C1 segment of cervical spinal cord (tissue), 14 donors: Measurements from ENCODE around the gene PRPF6.
"Not testable (repeated sequence)": the region's sequence is repeated elsewhere in the genome, so short reads cannot be mapped to it uniquely, and the experiment has no call there.

Experiments used
- DNase-seq, 14 donors: peaks; one replicate each; lab custom pipeline; 2025; lab: John Stamatoyannopoulos, UW

PRPF6 gene

DNA sequence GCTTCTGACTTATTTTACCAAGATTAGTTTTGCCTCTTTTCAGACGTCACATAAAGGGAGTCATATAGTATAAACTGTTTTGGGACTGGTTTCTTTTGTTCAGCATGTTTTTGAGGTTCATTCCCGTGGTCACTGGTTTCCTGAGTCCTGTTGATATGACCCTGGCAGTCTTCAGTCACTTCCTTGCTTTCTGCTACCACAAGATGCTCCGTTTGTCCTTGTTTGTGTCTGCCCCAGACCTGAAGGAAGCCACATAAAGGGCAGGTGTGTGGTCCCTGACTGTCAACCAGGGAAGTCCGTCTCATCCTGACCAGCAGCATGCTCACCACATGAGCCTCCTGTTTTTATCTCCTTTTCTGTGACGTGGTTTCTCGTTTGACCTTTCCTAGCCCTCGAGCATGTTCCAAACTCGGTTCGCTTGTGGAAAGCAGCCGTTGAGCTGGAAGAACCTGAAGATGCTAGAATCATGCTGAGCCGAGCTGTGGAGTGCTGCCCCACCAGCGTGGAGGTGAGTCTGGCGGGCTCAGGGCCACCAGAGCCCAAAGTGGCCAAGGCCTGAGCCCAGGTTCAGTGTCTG lies 29.0 kb downstream of the PRPF6 start:
- DNase-seq, result no peak

DNA sequence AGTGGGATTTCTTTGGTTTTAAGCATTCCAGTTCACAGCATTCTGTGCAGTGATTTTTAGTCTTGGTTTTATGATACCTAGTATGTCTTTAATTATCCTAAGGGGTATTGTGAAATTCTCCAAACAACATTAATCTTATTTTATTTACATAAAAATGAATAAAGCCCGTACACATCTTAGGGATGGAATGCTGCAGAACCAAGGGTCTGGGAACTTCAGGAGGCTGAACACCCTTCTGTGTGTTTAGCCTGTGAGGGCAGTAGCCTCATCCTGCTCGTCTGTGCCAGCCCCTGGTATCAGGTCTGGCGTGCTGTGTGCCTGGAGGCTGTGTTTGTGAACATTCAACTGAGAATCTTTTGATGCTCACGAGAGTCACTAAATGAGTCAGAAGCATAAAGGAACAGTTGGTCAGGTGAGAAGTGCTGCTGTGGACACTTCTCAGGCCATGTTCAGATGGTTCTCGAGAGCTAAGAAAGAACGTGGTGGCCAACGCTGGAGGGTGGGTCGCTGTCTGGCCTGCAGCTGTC lies 29.8 kb downstream of the PRPF6 start:
- no peak for DNase-seq

DNA sequence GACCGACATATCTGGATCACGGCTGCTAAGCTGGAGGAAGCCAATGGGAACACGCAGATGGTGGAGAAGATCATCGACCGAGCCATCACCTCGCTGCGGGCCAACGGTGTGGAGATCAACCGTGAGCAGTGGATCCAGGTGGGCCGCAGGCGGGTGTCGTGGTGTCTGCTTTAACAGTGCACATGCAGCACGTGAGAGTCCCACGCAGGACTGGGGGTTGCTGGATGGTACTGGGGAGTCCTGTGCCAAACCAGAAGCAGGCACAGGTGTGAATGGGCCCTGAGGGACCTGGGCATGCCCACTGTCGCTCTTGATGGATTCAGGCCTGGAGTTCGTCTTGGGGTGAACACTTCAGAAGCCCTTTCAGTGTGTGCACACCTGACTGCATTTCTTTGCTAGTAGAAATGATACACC lies 30.4 kb downstream of the PRPF6 start:
- DNase-seq, result no peak

DNA sequence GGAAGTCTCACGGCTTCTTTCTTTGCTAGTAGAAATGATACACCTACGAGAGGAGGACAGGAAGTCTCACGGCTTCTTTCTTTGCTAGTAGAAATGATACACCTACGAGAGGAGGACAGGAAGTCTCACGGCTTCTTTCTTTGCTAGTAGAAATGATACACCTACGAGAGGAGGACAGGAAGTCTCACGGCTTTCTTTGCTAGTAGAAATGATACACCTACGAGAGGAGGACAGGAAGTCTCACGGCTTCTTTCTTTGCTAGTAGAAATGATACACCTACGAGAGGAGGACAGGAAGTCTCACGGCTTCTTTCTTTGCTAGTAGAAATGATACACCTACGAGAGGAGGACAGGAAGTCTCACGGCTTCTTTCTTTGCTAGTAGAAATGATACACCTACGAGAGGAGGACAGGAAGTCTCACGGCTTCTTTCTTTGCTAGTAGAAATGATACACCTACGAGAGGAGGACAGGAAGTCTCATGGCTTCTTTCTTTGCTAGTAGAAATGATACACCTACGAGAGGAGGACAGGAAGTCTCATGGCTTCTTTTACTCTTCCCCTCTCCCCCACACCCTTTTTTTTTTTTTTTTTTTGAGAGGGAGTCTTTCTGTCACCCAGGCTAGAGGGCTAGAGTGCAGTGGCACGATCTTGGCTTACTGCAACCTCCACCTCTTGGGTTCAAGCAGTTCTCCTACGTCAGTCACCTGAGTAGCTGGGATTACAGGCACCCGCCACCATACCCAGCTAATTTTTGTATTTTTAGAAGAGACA lies 31.6 kb downstream of the PRPF6 start:
- not testable (repeated sequence) for DNase-seq

DNA sequence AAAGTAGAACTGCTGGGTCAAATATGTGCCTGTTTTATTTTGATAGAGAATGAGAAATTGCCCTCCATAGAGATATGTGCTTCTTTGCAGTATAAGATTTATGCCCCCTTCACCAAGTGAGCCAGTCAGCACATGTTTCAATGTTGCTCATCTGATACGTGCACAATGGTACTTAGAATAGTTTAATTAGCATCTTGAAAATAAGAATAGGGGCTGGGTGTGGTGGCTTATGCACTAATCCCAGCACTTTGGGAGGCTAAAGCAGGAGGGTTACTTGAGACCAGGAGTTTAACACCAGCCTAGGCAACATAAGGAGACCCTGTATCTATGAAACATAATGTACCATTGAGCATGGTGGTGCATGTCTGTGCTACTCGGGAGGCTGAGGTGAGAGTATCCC lies 34.7 kb downstream of the PRPF6 start:
- no peak for DNase-seq

DNA sequence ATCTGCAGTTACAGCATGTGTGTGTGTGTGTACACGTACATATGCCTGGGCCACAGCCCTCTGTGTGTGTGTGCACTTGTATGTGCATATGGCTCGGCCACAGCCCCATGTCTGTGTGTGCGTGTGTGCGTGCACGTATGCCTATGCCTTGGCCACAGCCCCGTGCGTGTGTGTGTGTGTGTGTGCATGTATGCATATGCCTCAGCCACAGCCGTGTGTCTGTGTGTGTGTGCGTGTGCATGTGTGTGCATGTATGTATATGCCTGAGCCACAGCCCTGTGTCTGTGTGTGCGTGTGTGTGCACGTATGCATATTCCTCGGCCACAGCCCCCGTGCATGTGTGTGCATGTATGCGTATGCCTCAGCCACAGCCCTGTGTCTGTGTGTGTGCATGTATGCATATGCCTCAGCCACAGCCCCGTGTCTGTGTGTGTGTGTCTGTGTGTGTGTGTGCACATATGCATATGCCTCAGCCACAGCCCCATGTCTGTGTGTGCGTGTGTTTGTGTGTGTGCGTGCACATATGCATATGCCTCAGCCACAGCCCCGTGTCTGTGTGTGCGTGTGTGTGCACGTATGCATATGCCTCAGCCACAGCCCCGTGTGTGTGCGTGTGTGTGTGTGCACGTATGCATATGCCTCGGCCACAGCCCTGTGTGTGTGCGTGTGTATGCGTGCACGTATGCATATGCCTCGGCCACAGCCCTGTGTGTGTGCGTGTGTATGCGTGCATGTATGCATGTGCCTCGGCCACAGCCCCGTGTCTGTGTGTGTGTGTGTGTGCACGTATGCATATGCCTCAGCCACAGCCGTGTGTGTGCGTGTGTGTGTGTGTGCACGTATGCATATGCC lies 40.4 kb downstream of the PRPF6 start:
- DNase-seq, result no peak

DNA sequence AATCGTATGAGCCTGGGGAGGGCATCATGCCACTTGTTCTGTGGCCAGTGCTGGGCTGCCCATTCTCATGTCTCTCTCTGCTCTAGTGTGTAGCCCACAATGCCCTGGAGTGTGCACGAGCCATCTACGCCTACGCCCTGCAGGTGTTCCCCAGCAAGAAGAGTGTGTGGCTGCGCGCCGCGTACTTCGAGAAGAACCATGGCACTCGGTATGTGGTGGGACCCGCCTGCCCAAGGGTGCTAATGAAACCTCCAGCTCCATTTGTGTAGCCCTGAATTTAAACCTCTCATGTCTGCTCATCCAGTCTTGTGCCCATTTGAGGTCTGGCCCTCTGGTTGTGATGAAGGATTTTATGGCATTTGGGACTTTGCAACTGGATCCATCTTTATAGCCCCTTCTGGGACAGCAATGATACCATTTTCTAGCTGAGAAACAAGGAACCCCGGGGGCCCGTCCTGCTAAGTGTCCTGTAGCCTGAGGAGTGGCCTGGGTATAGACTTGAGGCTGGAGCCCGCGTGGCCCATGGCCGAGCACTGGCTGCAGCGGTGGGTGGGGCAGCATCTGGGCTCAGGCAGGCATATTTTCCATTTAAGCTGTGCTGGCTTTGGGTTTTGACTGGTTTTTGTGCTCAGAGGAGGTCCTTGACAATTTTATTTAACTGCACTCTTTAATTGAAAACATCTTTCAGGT lies 41.9 kb downstream of the PRPF6 start:
- no peak for DNase-seq

DNA sequence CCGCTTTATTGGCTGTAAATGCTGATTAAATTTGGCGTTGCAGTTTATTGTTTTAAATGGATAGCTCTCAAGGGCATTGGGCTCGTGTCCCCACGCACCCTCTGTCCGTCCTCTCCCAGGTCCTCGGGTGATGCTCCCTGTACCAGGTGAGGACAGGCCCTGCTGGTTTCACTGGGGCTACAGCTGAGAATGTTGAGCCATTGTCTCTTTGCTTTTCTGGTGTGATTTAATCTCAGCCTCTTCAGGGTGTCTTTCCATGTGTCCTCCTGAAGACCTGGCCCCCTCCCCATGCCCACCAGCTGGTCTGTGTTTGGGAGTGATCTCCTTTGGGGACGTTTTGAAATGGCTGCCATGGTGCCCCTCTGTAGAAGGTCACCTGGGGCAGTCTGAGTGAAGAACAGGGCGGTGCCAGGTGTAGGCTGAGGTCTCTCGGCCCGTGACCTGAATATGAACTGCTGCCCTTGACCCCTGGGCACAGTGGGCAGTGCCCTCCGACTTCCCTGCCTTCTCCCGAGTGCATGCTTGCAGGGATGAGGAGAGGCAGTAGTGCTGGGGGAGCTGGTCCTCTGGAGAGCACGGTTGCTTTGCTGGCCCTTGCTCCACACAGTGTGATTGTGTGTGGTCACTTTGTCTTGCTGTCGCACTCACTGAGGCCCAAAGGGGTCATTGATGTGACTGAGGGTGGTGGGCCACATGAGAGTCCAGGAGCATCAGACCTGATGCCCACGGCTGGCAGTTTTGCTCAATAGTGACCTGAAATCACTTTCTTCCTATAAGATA lies 42.6 kb downstream of the PRPF6 start:
- DNase-seq, result no peak

DNA sequence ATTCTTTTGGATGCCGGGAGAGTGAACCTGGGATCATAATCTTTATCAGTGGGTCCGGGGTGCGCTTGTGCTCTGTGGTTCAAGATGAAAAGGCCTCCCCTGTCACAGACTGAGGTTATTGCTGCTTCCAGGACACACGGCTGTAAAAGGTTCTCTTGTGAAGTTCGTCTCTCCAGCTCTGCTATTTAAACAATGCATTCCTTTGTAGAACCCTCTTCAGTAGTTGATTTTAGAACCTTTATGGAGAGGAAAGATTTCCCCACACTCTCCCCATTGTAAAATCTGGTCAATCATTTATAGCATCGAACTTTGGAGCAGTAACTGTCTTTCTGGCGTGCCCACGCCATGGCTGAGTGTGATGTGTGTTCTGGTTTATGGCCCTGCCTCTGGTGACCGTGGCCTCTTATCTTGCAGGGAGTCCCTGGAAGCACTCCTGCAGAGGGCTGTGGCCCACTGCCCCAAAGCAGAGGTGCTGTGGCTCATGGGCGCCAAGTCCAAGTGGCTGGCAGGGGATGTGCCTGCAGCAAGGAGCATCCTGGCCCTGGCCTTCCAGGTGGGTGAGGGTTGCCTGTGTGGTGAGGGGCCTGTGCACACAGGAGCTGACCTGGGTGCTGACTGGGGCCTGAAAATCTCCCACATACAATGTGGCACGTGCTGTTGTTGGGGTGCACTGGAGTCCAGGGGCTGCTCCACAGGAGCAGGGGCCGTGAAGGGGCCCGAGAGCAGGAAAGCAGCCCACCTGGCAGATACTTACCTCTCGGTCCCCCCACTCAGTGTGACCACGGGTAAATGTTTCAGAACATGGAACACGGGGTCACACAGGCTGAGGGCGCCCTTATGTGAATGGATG lies 43.4 kb downstream of the PRPF6 start:
- DNase-seq, result no peak

DNA sequence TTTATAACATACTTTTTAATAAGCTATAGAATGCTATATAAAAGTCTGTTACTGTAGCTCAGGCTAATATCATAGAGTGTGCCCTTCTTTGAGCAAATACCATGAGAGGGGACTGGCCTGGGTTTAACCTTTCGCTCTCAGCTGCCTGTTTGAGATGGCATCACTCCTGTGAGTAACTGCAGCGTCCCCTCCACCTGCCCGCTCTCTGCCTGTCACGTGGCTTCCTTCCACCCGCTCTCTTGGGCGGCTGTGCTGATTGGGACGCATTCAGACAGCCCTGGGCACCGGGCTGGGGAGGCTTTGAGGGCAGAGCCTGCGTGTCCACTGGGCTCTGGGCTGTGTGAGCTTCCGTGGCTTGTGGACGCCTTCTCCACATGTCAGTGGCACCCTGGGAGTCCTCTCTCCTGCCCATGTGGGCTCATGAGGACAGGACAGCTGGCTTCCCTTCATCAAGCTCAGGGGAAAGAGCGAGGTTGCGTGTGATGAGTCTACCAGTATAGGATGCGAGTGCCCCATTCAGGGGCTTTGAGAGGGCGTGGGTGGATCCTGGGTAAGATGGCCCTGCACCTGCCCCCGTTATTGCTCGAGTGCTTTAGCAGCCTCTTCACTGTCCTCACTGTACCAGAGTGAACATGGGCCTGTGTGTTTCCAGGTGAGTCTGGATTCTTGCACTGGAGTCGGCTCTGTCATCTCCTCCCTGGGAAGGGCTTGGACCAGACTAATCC lies 44.3 kb downstream of the PRPF6 start:
- DNase-seq, result no peak

DNA sequence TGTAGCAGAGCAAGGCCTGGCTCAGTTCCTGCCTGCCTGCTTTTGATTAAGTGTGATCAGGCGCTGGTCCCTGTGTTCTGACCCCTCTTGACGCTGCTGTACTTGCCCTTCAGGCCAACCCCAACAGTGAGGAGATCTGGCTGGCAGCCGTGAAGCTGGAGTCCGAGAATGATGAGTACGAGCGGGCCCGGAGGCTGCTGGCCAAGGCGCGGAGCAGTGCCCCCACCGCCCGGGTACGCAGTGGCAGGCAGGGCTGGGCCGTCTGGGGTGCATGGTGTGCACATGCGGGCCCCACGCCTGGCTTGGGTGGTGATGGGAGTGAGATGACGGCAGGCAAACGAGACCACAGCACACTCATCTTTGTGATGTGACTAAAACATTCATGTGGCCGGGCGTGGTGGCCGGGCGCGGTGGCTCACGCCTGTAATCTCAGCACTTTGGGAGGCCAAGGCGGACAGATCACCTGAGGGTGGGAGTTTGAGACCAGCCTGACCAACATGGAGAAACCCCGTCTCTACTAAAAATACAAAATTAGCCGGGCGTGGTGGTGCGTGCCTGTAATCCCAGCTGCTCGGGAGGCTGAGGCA lies 45.0 kb downstream of the PRPF6 start:
- no peak for DNase-seq

DNA sequence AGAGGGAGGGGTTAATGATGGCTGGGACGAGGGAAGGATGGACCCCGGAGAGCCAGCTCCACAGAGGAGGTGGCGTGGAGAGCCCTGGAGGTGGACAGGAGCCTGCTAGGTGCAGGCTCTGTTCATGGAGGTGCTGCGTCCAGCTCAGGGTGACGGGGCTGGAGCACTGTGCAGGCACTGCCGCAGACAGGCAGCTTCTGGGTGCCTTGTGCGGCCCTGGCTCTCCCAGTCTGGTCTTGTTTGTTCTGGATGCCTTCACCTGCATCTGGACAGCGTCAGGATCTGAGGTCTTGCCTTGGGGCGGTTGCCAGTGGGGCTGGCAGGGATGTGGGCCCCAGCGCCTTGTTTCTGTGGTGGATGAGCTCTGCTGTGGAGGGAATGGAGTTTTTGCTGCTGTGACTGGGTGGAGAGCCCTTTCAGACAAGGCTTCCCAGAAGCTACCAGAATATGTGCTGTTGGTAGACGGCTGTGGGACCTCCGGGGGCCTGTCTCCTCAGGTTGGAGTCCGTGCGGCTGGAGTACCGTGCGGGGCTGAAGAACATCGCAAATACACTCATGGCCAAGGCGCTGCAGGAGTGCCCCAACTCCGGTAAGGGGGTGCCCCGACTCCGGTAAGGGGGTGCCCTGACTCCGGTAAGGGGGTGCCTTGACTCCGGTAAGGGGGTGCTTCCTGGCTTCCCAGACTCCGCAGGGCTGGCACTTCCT lies 47.2 kb downstream of the PRPF6 start:
- no peak for DNase-seq

DNA sequence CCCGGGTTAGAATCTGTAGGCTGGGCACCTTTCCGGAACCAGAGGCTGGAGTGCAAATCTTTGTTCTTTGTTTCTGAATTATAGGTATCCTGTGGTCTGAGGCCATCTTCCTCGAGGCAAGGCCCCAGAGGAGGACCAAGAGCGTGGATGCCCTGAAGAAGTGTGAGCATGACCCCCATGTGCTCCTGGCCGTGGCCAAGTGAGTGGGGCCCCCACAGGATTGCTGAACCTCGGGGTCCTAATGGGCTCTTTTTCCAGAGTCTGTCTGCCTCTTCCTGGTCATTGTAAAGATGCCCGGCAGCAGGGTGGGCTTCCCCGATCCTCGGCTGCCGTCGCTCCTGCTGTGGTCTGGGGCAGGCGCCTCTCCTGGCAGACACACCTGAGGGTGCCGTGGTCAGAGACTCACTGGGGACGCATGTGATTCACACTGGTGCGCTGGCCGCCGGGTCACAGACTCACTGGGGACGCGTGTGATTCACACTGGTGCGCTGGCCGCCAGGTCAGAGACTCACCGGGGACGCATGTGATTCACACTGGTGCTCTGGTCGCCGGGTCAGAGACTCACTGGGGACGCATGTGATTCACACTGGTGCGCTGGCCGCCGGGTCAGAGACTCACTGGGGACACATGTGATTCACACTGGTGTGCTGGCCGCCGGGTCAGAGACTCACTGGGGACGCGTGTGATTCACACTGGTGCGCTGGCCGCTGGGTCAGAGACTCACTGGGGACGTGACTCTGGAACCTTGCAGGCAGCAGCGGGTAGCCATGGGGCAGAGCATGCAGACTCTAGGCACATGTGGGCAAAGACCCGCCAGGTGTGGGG lies 48.6 kb downstream of the PRPF6 start:
- DNase-seq, result no peak

DNA sequence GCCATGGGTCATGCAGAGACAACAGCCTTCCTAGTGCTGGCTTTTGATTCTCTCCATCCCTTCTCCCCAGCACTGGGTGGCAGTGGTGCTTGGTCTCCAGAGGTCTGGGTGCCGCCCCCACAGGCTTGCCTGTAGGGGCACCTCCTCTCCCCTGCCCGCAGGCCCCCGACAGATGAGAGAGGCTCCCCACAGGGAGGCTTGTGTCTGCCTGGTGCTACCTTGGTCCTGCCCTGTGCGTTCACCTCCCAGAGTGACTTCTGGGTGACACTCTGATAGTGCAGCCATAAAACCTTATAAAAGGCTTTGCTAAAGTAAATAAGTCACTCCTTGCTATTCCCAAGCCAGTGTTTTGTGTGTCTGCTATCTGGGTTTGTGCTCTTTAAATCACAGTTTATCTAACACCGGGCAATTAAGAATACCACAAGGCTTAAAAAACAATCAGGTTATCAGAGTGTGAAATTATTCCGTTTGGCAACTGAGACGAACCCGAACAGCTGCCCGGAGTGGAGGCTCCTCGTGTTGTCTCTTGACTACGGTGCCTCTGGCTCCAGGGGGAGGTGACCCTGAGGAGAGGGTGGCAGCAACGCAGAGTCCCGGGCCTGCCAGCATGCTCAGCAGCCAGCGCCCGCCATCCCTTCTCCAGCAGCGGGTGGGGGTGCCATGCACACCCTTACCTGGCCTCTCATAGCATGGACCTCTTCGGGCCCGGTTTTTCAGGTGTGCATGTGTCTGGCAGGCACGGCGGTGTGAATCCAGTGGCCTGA lies 49.6 kb downstream of the PRPF6 start:
- no peak for DNase-seq

DNA sequence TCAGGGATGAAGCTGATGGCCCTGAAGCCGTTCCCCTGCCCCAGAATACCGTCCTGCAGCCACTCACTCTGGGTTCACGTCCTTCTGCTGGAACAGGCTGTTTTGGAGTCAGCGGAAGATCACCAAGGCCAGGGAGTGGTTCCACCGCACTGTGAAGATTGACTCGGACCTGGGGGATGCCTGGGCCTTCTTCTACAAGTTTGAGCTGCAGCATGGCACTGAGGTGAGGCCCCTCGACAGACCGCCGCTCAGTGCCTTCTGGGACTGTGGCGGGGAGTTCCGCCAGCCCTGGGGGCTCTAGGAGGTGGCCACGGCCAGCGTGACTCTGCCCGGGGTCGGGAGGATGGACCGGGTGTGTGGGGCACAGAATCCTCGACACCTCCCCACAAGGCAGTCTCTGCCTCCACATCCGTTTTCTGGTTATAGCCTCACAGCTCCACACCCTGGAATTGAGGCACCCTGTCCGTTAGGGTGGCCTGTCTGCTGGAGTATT lies 50.9 kb downstream of the PRPF6 start:
- DNase-seq, result no peak
